ENCODE results near the gene NPR2.

The NPR2 gene

DNA sequence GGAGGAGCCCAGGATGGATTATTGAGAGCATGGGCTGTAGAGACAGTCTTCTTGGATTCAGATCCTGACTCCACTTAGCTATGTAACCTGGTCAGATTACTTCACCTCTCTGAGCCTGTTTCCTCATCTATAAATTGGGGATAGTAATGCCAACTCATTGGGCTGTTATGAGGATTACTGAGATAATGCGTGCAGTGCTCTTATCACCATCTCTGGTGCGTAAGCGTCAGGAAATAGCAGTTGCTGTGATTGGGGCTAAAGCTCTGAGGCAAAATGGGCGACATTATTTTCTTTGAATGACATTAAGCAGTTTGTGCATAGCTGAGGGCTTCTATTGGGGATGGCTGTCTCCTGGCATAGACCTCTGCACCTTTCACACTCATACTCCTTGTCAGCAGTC is 36.3 kb upstream of the NPR2 start:
- Histone ChIP-seq H3K4me1 (ENCODE audit: low read depth, poor library complexity, severe bottlenecking) (peaks cover 17% of the 10 kb centered on the region), H2AFZ (ENCODE audit: low read depth) (no peak overlapping the region), H4K20me1 (ENCODE audit: insufficient read depth) (no peaks in the 10 kb centered on the region), H3K4me3 (IDR thresholded peaks at IDR 0.05; ENCODE audit: insufficient read depth, low read depth, low read length) (no peak overlapping the region), H3K27me3 (ENCODE audit: insufficient read depth, low read depth) (no peaks in the 10 kb centered on the region), H3K4me2 (no peak overlapping the region), H3K36me3 (ENCODE audit: insufficient read depth) (no peaks in the 10 kb centered on the region), H3K9ac (no peak overlapping the region), H3K79me2 (ENCODE audit: insufficient read depth, low read depth) (peaks cover 24% of the 10 kb centered on the region; the same call in 1 of the 2 replicates), H3K27ac (no peak overlapping the region)
- no peak for TF ChIP-seq CTCF (conservative IDR thresholded peaks at IDR 0.05; ENCODE audit: low read depth, low read length)

DNA sequence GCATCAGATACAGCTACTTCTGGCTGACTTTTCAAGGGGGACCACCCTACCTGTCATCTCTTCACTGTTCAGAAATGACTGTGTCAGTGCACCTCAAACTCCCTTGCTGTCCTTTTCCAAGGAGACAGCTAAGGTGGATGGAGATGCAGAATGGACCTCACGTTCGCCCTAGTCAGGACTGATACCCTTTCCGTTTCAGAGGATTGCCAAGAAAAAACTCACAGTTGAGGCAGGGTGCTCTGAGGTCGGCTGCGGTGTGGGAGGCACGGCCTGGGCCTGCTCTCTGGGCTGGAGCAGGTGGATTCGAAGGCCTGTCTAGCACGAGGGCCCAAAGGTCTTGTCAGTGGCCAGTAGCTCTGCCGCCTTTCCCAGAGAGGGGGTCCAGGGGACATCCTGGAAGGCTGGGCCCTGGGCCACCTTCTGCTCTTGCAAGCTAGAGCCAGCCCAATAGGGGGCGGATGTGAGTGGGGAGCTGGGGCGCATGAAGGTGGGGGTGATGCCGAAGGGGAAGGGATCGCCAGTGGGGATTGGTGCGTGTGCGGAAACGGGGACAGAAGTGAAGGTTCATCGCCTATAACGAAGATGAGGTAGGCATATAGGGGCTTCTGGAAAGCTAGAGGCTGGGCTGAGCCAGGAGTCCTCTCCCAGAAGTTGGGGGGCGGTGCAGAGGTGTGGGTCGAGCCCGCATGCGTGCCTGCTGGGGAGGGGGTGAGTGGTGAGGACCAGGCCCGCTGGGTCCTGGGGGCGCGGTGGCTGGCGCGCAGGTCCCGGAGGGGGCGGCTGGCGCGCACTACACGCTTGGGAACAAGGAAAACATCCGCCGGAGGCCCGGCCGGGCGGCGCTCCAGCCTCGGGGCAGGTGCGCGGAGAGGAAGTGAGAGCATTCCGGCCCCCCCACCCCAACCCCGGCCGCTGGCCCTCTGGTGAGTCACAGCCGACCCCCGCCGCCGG is 34.8 kb upstream of the NPR2 start:
- H2AFZ ChIP-seq (ENCODE audit: low read depth): peak overlapping the region; percentile 82
- no peaks in the 10 kb centered on the region for H4K20me1 ChIP-seq (ENCODE audit: insufficient read depth)
- no peak overlapping the region for H3K4me3 ChIP-seq (IDR thresholded peaks at IDR 0.05; ENCODE audit: insufficient read depth, low read depth, low read length)
- peak; percentile 82 for TF ChIP-seq CTCF (conservative IDR thresholded peaks at IDR 0.05; ENCODE audit: low read depth, low read length)
- H3K79me2 ChIP-seq (ENCODE audit: insufficient read depth, low read depth): peaks cover 34% of the 10 kb centered on the region; the same call in 1 of the 2 replicates
- peak overlapping the region; percentile 68 for H3K4me2 ChIP-seq
- H3K36me3 ChIP-seq (ENCODE audit: insufficient read depth): no peaks in the 10 kb centered on the region
- H3K4me1 ChIP-seq (ENCODE audit: low read depth, poor library complexity, severe bottlenecking): peaks cover 16% of the 10 kb centered on the region
- no peaks in the 10 kb centered on the region for H3K27me3 ChIP-seq (ENCODE audit: insufficient read depth, low read depth)
- H3K9ac ChIP-seq: peak overlapping the region; percentile 94
- H3K27ac ChIP-seq: peak overlapping the region; percentile 89

DNA sequence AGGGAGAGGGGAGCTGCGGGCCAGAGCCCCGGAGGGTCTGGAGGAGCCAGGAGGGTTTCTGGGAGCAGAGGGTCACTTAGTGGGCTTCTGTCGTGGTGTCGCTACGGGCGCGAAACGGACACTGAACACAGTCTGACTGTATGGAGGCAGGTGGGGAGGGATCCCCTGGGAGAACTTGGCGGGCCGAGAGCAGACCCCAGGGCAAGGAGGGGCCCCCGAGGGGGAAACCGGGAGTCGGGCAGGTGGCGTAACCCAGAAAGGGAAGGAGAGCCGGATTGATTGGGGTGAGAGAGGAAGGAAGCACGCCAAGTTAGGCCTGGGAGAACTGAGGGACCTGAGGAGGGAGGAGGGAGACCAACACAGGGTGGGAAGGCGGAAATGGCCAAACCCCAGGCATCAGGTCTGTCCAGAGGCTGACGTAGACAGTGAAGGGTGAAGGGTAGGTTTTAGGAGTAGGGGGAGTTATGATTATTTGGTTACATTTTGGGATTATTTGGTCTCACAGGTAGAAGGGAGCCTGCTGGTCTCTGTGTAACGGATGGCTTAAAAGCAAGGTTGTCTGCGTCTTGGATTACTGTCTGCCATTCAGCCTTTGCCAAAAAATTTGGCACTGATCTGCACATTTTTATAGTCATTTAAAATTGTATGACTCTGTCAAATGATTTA is 34.0 kb upstream of the NPR2 start:
- Histone ChIP-seq H3K9ac (peak overlapping the region; percentile 94), H3K4me1 (ENCODE audit: low read depth, poor library complexity, severe bottlenecking) (peaks cover 16% of the 10 kb centered on the region), H3K27ac (peak overlapping the region; percentile 89), H3K4me2 (peak overlapping the region; percentile 68), H4K20me1 (ENCODE audit: insufficient read depth) (no peaks in the 10 kb centered on the region), H3K4me3 (IDR thresholded peaks at IDR 0.05; ENCODE audit: insufficient read depth, low read depth, low read length) (no peak overlapping the region), H2AFZ (ENCODE audit: low read depth) (peak overlapping the region; percentile 82), H3K79me2 (ENCODE audit: insufficient read depth, low read depth) (peaks cover 42% of the 10 kb centered on the region; the same call in 1 of the 2 replicates), H3K27me3 (ENCODE audit: insufficient read depth, low read depth) (no peaks in the 10 kb centered on the region), H3K36me3 (ENCODE audit: insufficient read depth) (no peaks in the 10 kb centered on the region)
- TF ChIP-seq CTCF (conservative IDR thresholded peaks at IDR 0.05; ENCODE audit: low read depth, low read length): no peak

- Histone ChIP-seq H2AFZ (ENCODE audit: low read depth) (no peak overlapping the region), H3K79me2 (ENCODE audit: insufficient read depth, low read depth) (peaks cover 44% of the 10 kb centered on the region; the same call in 1 of the 2 replicates), H3K9ac (peak overlapping the region; percentile 94; the same call in 1 of the 2 replicates), H3K4me3 (IDR thresholded peaks at IDR 0.05; ENCODE audit: insufficient read depth, low read depth, low read length) (no peak overlapping the region), H4K20me1 (ENCODE audit: insufficient read depth) (no peaks in the 10 kb centered on the region), H3K4me1 (ENCODE audit: low read depth, poor library complexity, severe bottlenecking) (peaks cover 16% of the 10 kb centered on the region), H3K27ac (peak overlapping the region; percentile 89), H3K4me2 (peak overlapping the region; percentile 68), H3K27me3 (ENCODE audit: insufficient read depth, low read depth) (no peaks in the 10 kb centered on the region), H3K36me3 (ENCODE audit: insufficient read depth) (no peaks in the 10 kb centered on the region)
- TF ChIP-seq CTCF (conservative IDR thresholded peaks at IDR 0.05; ENCODE audit: low read depth, low read length): no peak
Measured at GRCh38 chr9:35757892-35758275, 33.5 kb upstream of the NPR2 start.
